GOT3 (cell line): ENCODE results near the gene TEX55.
"Not testable (repeated sequence)": the region's sequence is repeated elsewhere in the genome, so short reads cannot be mapped to it uniquely, and the experiment has no call there.

Experiments
- DNase-seq: peaks from one replicate; lab custom pipeline; 2025; ENCODE audit warnings: mixed read lengths; lab: John Stamatoyannopoulos, UW

TEX55 gene

GRCh38 chr3:119145500-119146167, at the start of gene TEX55:
Gene TEX55, plus strand, starts transcription at chr3:119146165. Its CDS starts 25 bp downstream, at chr3:119146190.
- no peak for DNase-seq

DNA sequence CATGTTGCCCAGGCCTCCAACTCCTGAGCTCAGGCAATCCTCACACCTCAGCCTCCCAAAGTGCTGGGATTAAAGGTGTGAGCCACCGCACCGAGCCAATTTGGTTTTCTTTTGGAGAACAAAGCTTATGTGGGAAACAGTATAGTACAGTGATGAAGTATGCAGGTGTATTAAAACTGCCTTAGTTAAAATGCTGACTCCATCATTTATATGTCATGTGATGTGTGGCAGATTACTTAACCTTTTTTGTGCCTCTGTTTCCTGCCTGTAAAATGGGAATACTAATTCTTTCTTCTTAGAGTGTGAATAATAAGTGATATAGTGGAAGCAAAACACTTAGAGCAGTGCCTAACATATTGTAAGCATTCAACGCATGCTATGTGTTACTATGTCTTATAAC, 48.0 kb upstream of the TEX55 start:
- DNase-seq: no peak

DNA sequence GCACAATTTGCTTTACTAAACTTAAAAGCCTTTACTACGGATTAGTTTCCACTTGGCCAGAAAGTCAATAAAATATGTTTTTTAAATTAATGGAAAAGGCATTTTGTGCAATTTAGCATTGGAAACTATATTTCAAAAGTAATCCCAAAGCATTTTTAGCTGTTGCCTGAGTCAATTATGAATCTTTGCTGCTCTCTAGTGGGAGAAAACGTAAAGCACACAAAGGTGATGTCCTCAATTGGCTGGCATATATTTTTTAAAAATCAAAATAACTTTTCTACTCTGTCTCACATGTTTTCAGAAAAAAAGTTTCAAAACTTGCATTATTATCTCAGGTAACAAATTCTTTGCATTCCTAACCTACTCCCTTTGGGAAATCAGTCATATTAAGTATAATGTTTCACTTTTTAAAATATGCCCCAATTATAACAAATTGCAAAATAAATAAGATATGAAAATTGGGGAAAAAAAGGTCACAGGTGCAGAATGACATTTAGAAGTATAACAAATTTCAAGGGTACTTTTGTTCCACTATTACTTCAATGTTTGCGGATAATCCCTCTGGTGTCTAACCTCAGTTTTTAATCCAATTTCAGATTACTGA, 47.2 kb upstream of the TEX55 start:
- no peak for DNase-seq

- DNase-seq: no peak
Observed at GRCh38 chr3:119099785-119100184, 46.2 kb upstream of the TEX55 start.

DNA sequence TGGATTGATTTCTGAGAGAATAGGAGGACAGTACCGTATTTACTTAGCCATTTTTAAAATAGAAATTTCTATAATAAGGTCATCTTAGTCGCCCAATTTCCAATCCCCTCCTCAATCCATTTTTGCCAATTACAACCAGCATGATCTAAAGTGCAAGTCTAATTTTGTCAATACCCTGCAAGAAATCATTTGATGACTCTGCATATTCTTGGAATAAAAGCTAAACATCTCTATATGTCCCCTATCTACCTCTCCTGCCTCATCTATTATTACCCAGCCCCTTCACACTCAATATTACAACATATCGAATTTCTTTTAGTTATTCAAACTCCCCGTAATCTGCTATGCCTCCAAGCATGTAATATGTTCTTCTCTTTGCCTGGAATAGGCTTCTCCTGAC, 41.9 kb upstream of the TEX55 start:
- DNase-seq: no peak

DNA sequence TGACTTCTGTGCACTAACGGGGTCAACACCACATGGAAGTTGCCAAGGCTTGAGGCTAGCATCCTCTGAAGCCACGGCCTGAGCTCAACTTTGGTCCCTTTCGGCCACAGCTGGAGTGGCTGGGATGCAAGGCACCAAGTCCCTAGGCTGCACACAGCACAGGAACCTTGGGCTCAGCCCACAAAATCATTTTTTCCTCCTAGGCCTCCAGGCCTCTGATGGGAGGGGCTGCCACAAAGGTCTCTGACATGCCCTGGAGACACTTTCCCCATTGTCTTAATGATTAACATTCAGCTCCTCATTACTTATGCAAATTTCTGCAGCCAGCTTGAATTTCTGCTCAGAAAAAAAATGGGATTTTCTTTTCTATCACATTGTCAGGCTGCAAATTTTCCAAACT, 27.6 kb upstream of the TEX55 start:
- DNase-seq: not testable (repeated sequence)

- DNase-seq: no peak
Observed at GRCh38 chr3:119120480-119120879, 25.5 kb upstream of the TEX55 start.

DNA sequence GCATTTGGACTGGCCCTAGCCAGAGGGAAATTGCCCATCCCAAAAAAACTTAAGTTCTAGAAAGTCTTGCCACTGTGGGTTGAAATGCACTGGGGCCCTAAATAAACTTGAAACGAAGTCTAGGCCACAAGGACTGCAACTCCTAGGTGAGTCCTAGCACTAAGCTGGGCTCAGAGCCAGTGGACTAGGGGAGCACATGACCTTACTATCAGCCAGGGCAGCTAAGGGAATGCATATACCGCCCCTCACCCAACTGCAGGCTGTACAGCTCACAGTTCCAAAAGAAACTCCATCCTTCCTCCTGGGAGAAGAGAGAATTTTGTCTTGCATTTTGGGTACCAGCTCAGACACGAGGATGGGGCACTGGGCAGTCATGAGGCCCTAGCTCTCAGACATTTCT, 23.6 kb upstream of the TEX55 start:
- no peak for DNase-seq

GRCh38 chr3:119125342-119125741, 20.6 kb upstream of the TEX55 start:
- no peak for DNase-seq

GRCh38 chr3:119125742-119126504, 20.0 kb upstream of the TEX55 start:
- no peak for DNase-seq

- not testable (repeated sequence) for DNase-seq
Observed at GRCh38 chr3:119130291-119130690, 15.7 kb upstream of the TEX55 start.

DNA sequence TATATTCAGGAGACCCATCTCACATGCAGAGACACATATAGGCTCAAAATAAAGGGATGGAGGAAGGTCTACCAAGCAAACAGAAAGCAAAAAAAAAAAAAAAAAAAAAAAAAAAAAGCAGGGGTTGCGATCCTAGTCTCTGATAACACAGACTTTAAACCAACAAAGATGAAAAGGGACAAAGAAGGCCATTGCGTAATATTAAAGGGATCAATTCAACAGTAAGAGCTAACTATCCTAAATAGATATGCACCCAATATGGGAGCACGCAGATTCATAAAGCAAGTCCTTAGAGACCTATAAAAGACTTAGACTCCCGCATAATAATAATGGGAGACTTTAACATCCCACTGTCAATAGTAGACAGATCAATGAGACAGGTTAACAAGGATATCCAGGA, 13.7 kb upstream of the TEX55 start:
- not testable (repeated sequence) for DNase-seq

DNA sequence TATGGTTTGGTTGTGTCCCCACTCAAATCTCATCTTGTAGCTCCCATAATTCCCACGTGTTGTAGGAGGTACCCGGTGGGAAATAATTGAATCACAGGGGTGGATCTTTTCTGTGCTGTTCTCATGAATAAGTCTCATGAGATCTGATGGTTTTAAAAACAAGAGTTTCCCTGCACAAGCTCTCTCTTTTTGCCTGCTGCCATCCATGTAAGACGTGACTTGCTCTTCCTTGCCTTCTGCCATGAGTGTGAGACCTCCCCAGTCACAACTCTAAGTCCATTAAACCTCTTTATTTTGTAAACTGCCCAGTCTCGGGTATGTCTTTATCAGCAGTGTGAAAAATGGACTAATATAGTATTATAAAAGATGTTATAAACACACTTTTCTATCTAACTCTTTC, 6.6 kb upstream of the TEX55 start:
- DNase-seq: not testable (repeated sequence)

GRCh38 chr3:119140466-119140865, 5.5 kb upstream of the TEX55 start:
- no peak for DNase-seq

GRCh38 chr3:119145128-119145499, 851 bp upstream of the TEX55 start:
- DNase-seq: no peak

DNA sequence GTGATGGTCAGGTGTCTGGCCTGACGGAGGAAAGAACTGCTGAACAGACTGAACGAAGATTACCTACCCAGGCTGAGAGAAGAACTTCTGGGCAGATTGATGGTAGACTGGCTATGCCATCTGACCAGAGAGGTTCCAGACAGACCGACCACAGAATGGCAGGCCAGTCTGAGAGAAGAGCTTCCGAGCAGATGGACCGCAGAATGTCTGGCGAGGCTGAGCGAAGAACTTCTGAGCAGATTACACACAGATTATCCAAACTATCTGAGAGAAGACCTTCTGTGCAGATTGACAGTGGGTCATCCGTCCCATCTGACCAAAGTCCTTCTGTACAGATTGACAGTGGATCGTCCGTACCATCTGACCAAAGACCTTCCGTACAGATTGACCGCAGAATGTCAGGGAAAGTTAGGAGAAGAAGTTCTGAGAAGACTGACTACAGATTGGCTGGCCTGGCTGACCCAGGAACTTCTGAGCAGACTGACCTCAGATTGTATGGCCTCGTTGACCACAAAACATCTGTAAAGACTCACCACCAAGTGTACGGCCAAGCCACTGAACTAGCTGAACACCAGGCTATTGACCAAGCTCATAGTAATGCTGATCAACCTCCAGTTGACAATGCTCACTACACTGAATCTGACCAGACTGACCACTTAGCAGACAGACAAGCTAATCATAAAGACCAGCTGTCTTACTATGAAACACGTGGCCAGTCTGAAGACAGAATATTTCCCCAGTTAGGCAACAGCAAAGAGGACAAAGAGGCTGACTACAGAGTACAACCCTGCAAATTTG, 812 bp downstream of the TEX55 start:
- no peak for DNase-seq

DNA sequence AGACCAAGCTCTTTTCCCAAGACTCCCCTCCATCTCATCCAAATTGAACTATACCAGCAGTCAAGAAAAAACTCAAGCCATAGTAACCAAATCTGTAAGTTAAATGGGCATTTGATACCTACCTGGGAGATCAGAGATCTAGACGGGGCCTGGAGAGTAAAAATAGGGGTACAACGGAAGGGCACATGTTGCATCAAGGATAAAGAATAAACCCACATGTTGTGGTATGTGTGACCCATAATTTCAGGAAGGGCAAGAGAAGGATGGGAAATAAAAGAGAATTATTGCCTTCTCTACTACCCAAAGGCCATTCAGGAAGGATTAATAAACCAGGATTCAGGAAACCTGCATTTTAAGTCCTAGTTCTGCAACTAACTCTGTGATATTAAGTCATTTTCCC, 1.5 kb downstream of the TEX55 start:
- DNase-seq: no peak

DNA sequence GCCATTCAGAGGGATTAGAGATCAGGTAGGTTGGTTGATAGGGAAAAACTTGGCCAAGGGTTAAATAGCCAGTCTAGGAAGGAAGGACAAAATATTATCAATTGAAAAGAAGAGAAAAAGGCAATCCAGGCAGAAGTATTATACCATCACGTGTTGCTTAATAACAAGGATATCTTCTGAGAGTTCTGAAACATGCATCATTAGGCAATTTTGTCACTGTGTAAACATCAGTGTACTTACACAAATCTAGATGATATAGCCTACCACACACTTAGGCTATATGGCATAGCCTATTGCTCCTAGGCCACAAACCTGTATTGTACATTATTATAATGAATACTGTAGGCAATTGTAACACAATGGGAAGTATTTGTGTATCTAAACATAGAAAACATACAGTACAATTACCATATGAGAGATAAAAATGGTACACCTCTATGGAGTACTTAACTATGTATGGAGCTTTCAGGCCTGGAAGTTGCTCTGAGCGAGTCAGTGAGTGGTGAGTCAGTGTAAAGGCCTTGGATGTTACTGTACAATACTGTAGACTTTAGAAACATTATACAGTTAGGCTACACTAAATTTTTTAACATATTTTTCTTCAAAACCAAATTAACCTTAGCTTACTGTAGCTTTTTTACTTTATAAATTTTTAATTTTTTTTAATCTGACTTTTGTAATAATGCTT, 2.7 kb downstream of the TEX55 start:
- no peak for DNase-seq

GRCh38 chr3:119149484-119149883, 3.5 kb downstream of the TEX55 start:
- no peak for DNase-seq

GRCh38 chr3:119156868-119157267, 10.9 kb downstream of the TEX55 start:
- DNase-seq: no peak

DNA sequence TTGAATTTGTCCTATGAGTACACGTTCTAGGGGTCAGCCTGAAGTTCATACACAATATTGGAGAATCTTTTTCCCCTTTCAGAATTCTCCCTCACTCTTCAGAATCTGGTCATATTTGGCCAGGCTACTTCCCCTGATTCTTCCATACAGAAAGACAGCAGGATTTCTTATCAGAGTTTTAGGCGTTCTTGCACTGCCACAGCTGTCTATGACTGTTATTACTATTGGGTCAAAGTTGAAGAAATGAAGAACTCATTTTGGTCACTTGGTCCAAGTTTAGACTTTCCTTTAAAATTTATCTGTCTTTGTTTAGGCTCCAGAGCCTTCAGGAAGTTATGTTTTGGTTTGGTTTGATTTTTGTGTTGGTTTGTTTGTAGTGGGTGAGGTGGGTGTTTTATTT, 12.0 kb downstream of the TEX55 start:
- no peak for DNase-seq

DNA sequence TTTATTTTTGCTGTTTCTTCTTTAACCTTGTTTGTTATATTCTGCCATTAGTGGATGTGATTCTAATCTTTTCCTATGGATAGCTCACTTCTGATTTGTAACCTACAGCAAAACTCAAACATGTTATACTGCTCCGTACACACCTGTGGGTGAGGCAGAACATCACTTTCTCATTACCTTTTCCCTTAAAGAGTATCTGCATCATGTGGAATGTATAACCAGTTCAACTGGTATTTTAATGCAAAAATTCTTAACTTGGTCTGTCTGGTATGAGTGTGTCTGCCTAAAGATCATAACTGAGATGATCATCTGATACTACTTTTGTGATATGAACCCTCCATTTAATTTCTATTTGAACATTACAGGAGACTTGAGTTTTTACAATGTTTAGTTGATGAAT, 14.4 kb downstream of the TEX55 start:
- no peak for DNase-seq
